ENCODE measurements around the gene PRPS1L1.

PRPS1L1 gene

DNA sequence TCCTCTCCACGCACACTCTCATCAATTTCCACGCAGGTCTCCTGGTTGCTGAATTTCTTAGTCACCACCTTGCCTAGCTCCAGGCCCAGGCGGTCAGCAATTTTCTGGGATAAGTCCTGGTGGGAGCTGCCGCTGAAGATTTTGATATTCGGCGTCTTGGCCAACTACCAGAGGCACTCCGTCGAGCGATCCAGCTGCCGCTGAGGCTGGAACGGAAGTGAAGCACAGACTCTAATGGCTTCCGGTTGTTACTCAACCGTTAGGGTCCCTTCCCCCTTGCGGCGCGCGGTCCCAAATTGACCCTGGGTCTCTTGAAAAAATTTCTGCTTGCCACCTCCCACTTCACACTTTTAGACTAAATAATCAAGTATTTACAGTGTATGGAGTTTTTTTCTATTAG lies at the start of gene PRPS1L1:
Gene PRPS1L1, minus strand, starts transcription at position 219 of the 400 bp plus-strand sequence.
- no peak for DNase-seq

DNA sequence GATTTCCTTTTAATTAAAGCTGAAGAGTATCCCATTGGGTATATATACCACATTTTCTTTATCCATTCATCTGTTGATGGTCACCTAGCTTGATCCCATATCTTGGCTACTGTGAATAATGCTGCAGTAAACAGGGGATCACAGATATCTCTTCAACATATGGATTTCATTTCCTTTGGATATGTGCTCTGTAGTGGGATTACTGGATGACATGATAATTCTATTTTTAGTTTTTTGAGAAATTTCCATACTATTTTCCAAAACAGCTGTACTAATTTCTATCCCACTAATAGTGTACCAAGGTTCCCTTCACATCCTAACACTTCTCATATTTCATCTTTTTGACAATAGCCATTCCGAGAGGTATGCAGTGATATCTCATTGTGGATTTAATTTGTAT lies 48.8 kb upstream of the PRPS1L1 start:
- DNase-seq, result no peak

DNA sequence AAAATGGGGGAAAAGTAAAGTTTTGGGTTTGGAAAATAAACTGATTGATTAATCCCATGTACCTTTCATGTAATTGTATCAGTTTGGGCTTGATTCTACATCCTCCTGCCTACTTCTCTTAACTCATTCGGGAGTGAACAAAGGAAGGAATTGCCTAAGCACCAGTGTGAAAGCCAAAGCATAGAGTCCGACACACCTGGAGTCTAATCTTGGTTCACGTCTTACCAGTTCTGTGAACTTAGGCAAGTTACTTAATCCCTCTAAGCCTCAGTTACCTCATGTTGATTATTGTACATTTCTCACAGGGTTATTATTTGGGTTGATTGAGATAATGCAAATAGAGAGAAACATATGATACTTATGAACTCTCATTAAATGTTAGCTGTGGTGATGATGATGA lies 41.1 kb upstream of the PRPS1L1 start:
- no peak for DNase-seq

DNA sequence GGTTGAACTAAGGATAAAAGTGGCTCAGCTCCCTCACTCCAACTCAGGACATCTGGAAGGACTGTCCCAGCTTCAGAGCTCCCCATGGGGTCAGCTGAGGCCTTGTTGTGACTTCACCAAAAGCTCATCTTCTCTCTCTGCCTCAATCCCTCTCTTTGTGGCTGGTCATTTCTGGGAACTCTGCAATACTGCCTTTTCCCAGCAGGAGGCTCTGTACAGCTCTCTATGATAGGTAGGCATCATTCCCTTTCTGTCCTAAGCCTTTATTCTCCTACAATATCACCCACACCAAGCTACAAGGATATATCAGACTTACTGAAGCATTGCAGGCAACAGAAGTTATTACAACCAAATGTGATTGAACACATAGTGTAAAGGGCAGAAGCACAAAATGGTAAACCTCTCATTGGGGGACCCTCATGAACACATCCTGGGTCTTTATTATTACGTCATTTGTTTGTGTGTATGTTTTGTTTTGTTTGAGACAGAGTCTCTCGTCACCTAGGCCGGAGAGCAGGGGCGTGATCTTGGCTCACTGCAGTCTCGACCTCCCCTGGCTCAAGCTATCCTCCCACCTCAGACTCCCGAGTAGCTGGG lies 36.7 kb upstream of the PRPS1L1 start:
- DNase-seq, result no peak

DNA sequence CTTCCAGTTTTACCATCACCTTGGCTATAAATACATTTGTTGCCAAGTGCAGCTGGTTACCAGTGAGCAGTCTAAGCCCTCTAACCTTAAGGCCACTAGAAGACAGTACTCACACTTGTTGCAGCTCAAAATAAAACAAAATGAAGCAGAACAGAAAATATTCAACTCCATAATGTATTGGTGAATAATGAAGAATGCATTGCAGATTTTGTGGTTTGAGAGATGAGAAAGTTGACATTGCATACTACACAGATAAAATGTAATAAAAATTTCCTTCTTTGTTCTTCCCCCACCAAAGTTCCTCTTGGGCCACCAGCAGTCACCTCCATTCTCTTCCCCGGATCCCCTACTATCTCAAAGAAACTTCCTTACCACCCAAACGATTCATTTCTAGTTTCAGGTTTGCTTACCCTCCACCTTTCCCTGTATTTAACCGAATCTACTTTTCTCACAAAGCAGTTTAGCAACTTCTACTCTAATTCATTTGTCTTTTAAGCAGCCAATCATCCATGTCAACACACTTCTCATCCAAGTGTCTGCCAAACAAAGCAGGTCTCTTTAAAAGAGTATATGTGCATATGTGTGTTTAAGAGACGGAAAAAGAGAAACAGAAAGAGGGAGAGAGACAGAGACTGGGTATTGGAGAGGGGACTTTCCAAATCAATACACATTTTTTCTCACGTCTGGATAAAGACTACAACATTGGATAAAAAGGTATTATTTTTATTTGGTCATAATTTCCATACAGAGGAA lies 35.7 kb upstream of the PRPS1L1 start:
- no peak for DNase-seq

GRCh38 chr7:18059171-18059570 lies 31.5 kb upstream of the PRPS1L1 start:
- DNase-seq, result no peak

DNA sequence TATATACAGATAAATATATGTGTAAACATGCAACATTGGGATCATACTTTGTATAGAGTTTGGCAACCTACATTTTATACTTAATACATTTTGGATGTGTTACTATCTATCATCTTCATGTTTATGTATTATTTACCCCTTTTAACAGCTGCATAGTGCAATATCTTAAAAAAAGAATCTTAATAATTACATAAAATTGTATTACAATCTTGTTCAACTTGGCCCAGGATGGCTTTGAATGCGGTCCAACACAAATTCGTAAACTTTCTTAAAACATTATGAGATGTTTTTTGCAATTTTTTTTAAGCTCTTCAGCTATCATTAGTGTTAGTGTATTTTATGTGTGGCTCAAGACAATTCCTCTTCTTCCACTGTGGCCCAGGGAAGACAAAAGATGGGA lies 26.3 kb upstream of the PRPS1L1 start:
- no peak for DNase-seq

DNA sequence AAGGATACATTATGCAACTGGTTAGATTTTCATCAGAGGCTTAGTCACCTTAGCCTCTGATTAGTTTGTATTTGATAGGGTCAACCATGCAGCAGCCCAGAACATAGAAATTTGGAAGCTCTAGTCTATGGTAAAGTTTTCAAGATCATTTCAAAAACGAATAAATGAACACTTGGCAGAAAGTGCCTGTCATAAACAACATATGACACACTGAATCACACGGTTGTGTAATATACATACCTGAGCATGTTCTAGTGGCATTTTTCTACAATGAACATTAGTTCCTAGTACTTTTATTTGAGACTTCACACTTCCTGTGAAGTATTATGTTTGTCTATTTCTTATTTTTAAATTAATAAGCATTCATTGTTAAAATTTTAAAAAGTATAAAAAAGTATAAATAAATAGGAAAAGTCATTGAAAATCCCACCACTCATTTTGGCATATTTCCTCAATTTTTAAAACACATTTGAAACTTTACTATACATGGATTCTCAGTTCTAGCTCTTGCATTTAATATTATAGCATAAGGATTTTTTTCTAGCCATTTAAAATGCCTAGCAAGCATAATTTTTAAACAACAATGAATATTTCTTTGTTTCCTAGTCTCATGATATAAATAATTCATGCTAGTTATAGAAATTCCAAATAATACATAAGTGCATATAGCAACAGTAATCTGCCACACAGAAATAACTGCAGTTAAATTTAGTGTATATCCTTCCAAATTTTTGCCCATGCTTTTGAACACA lies 25.7 kb upstream of the PRPS1L1 start:
- no peak for DNase-seq

DNA sequence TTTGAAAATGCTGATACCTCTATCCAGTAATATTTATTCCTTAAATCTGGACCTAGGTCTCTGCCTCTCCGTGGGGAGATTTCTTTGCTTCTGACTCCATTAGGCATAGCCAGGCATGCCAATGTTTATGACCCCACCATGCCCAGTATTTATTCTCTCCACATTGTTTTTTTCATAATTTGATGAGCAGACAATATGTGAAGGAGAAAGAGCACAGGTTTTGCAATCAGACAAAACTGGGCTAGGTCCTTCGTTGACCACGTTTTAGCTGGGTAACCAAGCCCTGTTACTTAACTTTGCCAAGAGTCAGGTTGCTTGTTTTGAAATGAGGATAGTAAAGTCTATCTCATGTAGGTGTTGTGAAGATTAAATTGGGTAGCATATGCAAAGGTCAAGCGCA lies 21.6 kb upstream of the PRPS1L1 start:
- no peak for DNase-seq

DNA sequence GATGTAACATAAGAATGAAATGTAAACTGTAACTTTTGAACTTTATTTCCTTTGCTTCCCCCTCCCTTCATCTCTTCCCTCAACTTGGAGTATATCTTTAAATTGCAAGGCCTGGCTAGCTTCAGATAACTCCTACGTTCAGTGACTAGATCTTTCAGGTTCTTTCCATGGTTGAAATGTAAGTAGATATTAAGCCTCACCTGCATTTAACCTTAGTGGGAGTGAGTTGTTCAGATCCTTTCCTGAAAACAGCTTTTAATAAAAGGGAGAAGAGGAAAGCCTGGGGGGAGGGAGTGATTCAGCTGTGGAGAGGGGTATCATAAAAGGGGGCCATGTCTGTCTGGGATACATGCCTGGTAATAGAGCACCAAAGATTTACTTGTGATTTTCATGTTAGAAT lies 19.0 kb upstream of the PRPS1L1 start:
- DNase-seq, result no peak

DNA sequence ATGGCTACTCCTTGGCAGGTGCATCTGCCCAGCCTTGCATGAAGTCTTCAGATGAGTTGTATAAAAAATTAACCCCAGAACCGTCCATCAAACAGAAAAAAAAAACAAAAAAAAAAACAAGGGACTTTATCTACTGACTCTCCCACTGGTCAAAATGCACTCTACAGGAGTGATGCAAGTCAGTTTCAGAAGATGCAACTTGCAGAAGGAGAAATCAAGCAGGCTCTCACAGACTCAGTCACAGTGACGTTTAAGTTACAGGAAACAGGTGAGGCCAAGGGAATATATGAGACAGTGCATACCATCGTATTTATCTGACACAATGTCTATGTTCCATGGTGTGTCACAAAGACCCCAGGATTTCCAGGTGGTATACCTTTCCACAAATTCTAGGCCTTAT lies 17.5 kb upstream of the PRPS1L1 start:
- no peak for DNase-seq

- no peak for DNase-seq
These were observed 13.5 kb upstream of the PRPS1L1 start for GRCh38 chr7:18041191-18041590.

DNA sequence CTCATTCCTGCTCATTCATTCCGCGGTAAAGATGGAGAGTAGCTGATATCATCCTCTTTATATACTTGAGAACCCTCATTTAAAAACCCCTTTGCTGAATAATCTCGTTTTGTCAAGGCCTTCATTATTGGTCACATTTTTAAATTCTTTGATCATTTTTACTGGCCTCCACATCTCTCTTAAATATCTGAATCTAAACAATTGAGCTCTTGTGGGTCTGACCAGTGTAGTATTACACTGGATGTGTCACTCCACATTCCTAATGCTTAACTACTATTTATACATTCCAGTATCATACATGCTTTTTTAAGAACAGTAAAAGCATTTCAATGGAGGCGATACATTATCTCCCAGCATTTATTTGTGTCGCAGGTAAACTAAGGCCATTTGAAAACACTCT lies 12.6 kb upstream of the PRPS1L1 start:
- DNase-seq, result no peak

- no peak for DNase-seq
These were observed 10.7 kb upstream of the PRPS1L1 start for GRCh38 chr7:18038382-18038781.

- DNase-seq, result no peak
These were observed 10.0 kb upstream of the PRPS1L1 start for GRCh38 chr7:18037609-18038008.

DNA sequence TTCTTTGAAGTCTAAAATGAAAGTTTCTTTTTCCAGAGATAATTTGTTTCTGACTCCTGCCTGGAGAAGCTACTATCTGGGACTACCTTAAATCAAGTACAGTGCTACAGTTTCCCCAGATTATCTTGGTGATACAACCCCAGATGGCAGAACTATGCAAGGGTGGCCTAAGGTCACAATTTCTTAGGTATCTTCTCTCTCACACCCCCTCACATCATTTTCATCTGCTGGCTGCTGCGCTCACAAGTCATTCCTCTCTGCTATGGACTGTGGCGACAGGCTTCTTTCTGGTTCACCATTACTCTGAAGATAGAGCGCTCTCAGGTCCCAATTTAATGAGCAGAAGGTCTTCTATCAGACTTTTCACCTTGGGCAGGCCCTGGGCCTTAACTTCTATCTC lies 9.1 kb upstream of the PRPS1L1 start:
- DNase-seq, result no peak

GRCh38 chr7:18030758-18031157 lies 3.1 kb upstream of the PRPS1L1 start:
- DNase-seq, result no peak

GRCh38 chr7:18020138-18020715 lies 7.4 kb downstream of the PRPS1L1 start:
- no peak for DNase-seq

DNA sequence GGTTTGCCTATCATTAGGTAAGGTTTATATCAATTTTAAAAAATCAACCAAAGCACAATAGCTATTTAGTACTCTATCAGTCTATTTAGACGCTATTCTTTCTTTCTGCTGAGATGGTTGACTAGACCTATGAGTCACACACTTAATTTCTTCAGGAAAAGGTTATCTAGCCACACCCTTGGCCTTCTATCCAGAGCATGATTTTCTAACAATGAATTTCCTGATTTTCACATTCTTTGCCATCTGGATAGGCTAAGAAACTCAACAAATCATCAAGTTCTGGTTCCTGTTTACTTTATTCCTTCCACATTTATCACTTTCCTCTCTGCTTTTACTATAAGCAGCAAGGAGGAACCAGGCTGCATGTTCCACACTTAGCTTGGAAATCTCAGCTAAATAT lies 8.1 kb downstream of the PRPS1L1 start:
- no peak for DNase-seq

DNA sequence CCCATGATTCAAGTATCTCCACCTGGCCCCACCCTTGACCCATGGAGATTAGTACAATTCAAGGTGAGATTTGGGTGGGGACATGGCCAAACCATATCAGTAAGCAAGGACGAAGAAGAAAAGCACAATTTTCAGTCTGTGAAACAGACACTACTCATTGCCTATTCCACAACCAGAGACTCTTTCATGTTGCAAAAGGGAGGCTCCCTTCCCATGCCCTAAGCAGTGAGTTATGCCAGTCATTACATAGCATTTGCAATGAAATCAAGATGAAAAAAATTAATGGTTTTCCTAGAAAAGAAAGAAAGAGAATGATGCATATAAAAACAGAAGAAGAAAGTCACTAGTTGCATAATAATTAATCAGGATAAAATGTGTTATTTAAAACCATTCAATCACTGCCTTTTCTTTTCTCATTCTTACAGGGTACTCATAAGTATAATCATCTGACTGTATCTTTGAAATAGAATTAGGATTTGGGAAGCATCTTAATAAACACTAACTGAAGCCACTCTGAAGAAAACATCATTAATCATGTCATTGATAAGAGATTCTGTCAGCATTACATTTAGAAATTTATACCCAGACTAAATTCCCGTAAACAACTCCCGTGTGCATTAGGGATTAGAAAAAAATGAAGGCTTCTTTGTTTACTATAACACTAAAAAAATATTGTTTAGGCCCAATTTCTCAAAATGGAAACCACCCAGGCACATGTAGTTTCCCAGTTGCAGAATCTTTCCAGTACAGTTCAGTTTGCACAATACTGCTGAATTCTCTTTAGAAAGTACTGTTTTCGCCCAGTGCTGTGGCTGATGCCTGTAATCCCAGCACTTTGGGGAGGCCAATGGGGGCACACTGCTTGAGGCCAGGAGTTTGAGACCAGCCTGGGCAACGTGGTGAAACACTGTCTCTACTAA lies 9.1 kb downstream of the PRPS1L1 start:
- no peak for DNase-seq

DNA sequence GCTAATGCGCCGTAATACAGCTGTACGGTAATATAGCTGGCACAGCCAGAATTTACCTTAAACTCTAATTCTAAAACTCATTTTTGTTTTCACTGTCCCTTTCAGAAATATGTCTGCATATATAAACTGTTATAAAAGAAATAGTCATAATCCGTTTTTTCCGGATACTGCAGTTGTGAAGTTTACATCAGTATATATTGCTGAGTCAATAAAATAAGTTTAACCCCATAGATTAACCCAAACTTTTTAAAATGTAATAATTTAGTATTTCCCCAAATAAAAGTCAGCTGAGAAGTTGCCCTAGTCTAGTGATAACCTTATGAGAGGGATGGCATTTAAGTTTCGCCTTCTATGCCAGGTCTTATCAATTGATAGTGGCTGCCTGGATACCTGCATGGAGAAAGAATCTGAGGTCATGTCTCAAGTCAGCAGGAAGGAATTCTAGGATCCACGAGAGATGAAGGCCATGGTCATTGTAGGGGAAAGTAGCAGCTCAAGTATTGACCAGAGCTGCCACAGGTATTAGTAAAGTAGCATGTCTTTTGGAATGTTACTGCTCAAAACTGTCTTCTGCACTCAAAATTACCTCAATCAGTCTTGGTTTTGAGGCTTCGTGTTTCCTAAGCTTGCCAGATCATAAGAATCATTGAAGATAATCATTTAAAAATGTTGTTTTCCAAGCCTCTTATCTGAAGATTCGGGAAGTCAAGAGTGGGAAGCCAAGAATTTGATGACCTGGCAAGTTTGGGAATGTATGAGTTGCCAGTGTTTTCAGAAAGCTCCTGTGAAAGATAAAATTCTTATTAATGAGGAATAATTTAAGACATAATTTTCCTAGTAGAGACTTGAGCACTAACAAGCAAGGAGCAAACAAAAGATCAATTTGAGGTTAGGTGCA lies 10.8 kb downstream of the PRPS1L1 start:
- DNase-seq, result no peak

GRCh38 chr7:18013936-18014335 lies 13.7 kb downstream of the PRPS1L1 start:
- DNase-seq, result no peak

Measured in NCI-H524 treated with DMSO at 0.1 percent for 48 hours (cell line).